DOHH2 (cell line): ENCODE measurements around the gene ADCY6.

Experiments
- H3F3A ChIP-seq: fragments of 200-600 bp; sonication (generic), shearing (Covaris generic); 2 replicates; pipeline ENCODE4 v1.6.0; 2016; ENCODE audit warnings: antibody characterized with exemption, mild to moderate bottlenecking; ENCODE audit not compliant: control insufficient read depth, insufficient read depth
- H3K27ac ChIP-seq: fragments of 200-600 bp; sonication (generic); 2 replicates; pipeline ENCODE4 v1.5.1; 2014; ENCODE audit warnings: low read depth, mild to moderate bottlenecking, low read length, moderate library complexity
- H3K27me3 ChIP-seq: fragments of 200-600 bp; sonication (generic); 2 replicates; pipeline ENCODE4 v1.6.1; 2014; ENCODE audit warnings: mild to moderate bottlenecking, low read length, mixed read lengths; ENCODE audit not compliant: control insufficient read depth
- H3K36me3 ChIP-seq: fragments of 200-600 bp; sonication (generic); 2 replicates; pipeline ENCODE4 v1.6.1; 2014; ENCODE audit warnings: mild to moderate bottlenecking, low read length, moderate library complexity, mixed read lengths; ENCODE audit not compliant: control insufficient read depth
- H3K4me1 ChIP-seq: fragments of 200-600 bp; sonication (generic); 2 replicates; pipeline ENCODE4 v1.6.1; 2014; ENCODE audit warnings: mild to moderate bottlenecking, low read length, mixed read lengths; ENCODE audit not compliant: control insufficient read depth
- H3K4me2 ChIP-seq: fragments of 200-600 bp; sonication (generic); 2 replicates; pipeline ENCODE4 v1.6.0; 2014; ENCODE audit warnings: mild to moderate bottlenecking, low read length, moderate library complexity
- H3K4me3 ChIP-seq: fragments of 200-600 bp; sonication (generic); 2 replicates; pipeline ENCODE4 v1.5.1; 2014; ENCODE audit warnings: mild to moderate bottlenecking, low read length, mixed read lengths
- H3K79me2 ChIP-seq: fragments of 200-600 bp; sonication (generic); 2 replicates; pipeline ENCODE4 v1.6.1; 2014; ENCODE audit warnings: mild to moderate bottlenecking, low read length, mixed read lengths; ENCODE audit not compliant: control insufficient read depth
- H3K9me2 ChIP-seq: fragments of 200-600 bp; sonication (generic); replicated peaks from 2 replicates; pipeline ENCODE4 v1.6.1; 2014; ENCODE audit warnings: mild to moderate bottlenecking, low read length, mixed read lengths; ENCODE audit not compliant: control insufficient read depth
- H3K9me3 ChIP-seq: fragments of 200-600 bp; sonication (generic); 2 replicates; pipeline ENCODE4 v1.6.1; 2014; ENCODE audit warnings: antibody characterized with exemption, low read length, mixed read lengths; ENCODE audit not compliant: control insufficient read depth, insufficient read depth
- H4K20me1 ChIP-seq: fragments of 200-600 bp; sonication (generic); 2 replicates; pipeline ENCODE4 v1.6.0; 2014; ENCODE audit warnings: low read depth, mild to moderate bottlenecking, antibody characterized with exemption, low read length, moderate library complexity; ENCODE audit not compliant: control insufficient read depth, insufficient read depth
- EZH2phosphoT487 ChIP-seq: fragments of 200-600 bp; sonication (generic); IDR thresholded peaks from 2 replicates; pipeline ENCODE4 v1.6.1; 2017; ENCODE audit warnings: borderline replicate concordance, mild to moderate bottlenecking, antibody characterized with exemption, low read length, moderate library complexity, mixed read lengths
- TF ChIP-seq, protein P1 (sequence below): fragments of 200-600 bp; sonication (generic); IDR thresholded peaks from one replicate; pipeline ENCODE4 v1.5.1; 2014; ENCODE audit warnings: antibody characterized with exemption, mild to moderate bottlenecking, low read depth, low read length; ENCODE audit not compliant: poor library complexity, severe bottlenecking

The ADCY6 gene

DNA sequence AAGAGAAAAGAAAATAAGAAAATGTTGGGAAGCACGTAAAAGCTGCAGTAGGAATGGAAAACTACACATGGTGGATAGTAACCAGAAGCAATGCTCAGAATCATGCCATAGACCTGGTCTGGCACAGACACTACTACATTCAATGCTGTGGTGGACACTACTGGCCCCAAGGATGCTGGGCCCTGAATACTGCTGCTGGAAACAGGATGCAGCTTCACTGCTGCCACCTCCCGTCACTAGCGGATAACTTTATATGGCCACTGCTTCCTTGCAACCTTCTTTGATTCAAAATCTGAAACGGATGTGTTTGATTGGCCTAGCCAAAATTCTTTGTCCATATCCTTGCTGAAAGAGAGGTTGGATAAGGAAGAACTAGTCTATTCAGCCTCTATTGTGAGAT is 30.7 kb downstream of the ADCY6 start:
- Histone ChIP-seq H3K4me2 (no peak overlapping the region), H3K9me2 (no peaks in the 10 kb centered on the region), H3K4me3 (no peak overlapping the region), H3K27me3 (no peaks in the 10 kb centered on the region), H3K27ac (no peak overlapping the region), H3K79me2 (no peaks in the 10 kb centered on the region), H3K36me3 (no peaks in the 10 kb centered on the region), H3F3A (no peaks in the 10 kb centered on the region), H3K4me1 (no peaks in the 10 kb centered on the region), H3K9me3 (no peaks in the 10 kb centered on the region), H4K20me1 (no peaks in the 10 kb centered on the region)
- no peak for TF ChIP-seq EZH2phosphoT487
- TF ChIP-seq, protein P1, sequence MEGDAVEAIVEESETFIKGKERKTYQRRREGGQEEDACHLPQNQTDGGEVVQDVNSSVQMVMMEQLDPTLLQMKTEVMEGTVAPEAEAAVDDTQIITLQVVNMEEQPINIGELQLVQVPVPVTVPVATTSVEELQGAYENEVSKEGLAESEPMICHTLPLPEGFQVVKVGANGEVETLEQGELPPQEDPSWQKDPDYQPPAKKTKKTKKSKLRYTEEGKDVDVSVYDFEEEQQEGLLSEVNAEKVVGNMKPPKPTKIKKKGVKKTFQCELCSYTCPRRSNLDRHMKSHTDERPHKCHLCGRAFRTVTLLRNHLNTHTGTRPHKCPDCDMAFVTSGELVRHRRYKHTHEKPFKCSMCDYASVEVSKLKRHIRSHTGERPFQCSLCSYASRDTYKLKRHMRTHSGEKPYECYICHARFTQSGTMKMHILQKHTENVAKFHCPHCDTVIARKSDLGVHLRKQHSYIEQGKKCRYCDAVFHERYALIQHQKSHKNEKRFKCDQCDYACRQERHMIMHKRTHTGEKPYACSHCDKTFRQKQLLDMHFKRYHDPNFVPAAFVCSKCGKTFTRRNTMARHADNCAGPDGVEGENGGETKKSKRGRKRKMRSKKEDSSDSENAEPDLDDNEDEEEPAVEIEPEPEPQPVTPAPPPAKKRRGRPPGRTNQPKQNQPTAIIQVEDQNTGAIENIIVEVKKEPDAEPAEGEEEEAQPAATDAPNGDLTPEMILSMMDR, result no peak

DNA sequence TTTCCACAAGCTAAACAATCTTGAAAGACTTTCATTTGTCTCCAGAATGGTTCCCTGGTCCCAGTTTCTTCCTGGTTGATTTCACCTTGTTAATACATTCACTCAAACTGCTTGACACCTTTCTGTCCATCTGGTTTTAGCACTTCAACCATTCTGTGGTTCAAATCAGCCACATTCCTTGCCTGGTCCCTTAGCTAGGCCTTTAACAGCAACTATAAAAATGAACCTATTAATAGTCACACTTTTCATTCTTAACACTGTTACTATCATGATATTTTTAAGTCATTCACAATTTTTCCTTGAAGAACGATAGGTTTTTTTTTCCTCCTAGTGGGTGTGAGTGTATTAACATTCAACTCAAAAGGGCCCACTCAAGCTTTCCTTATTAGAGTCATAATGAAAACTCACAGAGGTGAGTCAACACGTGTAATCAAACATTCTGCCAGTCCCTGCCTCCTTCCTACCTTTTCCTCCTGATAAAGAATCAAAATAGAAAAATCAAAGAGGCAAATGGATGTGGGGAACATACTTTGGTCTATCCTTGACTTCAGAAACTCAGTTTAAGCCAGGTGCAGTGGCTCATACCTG is 38.0 kb downstream of the ADCY6 start:
- H3K27me3 ChIP-seq, result peaks cover 3% of the 10 kb centered on the region
- no peak overlapping the region for H3K27ac ChIP-seq
- H3K36me3 ChIP-seq, result no peaks in the 10 kb centered on the region
- H3K4me1 ChIP-seq, result no peaks in the 10 kb centered on the region
- H4K20me1 ChIP-seq, result no peaks in the 10 kb centered on the region
- TF ChIP-seq EZH2phosphoT487, result no peak
- TF ChIP-seq, protein P1, result no peak
- no peak overlapping the region for H3K4me2 ChIP-seq
- H3K79me2 ChIP-seq, result no peaks in the 10 kb centered on the region
- H3K4me3 ChIP-seq, result no peak overlapping the region
- H3K9me2 ChIP-seq, result no peaks in the 10 kb centered on the region
- H3F3A ChIP-seq, result no peaks in the 10 kb centered on the region
- H3K9me3 ChIP-seq, result no peaks in the 10 kb centered on the region

DNA sequence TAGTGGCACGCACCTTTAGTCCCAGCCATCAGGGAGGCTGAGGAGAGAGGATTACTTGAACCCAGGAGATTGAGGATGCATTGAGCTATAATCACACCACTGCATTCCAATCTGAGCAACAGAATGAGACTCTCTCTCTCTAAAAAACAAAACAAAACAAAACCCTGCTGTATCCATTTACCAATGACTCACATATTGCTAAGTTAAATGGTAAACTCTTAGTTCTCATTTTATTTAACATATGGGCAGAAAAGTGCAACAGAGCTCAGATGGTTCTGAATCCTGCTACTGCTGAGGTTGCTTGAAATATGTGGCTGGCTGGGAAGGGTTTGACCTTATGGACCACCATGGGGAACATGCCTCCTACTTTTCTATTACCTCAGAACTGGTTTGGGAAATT is 38.7 kb downstream of the ADCY6 start:
- Histone ChIP-seq H3K4me1 (no peaks in the 10 kb centered on the region), H3K27me3 (peaks cover 3% of the 10 kb centered on the region), H3F3A (no peaks in the 10 kb centered on the region), H3K9me2 (no peaks in the 10 kb centered on the region), H3K4me3 (no peak overlapping the region), H3K4me2 (no peak overlapping the region), H4K20me1 (no peaks in the 10 kb centered on the region), H3K79me2 (no peaks in the 10 kb centered on the region), H3K27ac (no peak overlapping the region), H3K36me3 (no peaks in the 10 kb centered on the region), H3K9me3 (no peaks in the 10 kb centered on the region)
- TF ChIP-seq, protein P1, result no peak
- TF ChIP-seq EZH2phosphoT487, result no peak
